ENCODE measurements around the gene RXYLT1.

RXYLT1 gene

DNA sequence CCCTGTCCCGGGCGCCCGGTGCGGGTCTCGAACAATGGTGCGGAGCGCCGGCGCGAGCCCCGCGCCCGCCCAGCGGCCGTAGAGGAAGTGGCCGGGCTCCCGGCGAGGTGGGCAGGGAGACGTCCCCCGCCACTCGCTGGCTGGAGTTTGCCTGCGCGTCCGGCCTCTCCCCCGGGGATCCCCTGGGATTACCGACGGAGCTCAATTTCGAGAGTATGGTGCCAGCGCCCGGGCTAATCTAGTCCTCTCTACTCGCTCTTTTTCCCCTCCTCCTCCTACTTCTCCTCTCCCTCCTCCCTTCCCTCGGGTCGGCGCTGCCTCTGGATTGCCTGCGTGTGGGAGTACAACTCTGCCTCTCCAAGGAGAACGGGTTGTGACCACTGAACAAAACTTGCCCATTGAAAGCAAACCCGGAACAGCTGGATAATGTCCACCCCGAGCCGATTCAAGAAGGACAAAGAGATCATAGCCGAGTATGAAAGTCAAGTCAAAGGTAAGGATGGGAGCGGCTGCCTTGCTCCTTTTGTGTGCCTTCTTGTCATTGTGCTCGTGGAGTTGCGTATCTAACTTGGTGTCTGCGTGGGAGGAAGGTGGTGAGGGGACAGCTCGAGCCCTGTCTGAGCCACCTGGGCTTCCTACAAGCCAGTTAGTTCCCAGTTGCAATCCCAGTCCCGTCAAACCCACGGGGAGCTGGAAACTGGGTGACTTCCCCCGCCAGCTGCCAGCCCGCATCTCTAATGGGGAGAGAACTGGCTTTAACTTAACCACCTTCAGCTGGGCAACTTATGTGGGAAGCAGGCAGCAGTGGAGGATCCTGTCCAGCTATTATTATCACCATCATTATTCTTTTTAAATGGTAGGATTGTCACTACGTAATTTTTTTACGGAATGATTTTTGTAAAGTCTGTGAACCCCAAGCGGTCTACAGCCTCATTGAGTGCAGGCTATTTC lies 65.0 kb downstream of the RXYLT1 start, which contains the start of gene SRGAP1:
TSS of gene SRGAP1 (plus strand) at position 310 of the 951 bp plus-strand sequence. CDS start at position 427, 117 bp downstream.
- no peak for DNase-seq

DNA sequence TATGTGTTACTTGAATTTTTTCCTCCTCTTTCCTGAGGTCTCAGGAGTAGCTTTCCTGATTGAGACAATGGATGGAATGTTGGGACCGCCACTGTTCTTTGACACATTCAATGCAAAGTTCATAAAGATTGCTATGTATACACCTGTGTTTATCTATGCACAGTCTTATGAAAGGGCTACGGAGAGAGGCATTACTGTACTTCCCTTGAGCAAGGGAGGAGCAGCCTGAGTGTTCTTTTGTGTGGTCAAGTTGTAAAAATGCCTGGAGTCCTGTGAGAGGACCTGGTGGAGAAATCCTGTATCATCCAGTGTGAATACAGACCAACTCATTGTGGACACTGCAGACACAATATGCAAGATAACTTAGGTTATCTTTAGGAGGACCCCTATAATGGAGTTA lies 66.0 kb downstream of the RXYLT1 start:
- DNase-seq = no peak

DNA sequence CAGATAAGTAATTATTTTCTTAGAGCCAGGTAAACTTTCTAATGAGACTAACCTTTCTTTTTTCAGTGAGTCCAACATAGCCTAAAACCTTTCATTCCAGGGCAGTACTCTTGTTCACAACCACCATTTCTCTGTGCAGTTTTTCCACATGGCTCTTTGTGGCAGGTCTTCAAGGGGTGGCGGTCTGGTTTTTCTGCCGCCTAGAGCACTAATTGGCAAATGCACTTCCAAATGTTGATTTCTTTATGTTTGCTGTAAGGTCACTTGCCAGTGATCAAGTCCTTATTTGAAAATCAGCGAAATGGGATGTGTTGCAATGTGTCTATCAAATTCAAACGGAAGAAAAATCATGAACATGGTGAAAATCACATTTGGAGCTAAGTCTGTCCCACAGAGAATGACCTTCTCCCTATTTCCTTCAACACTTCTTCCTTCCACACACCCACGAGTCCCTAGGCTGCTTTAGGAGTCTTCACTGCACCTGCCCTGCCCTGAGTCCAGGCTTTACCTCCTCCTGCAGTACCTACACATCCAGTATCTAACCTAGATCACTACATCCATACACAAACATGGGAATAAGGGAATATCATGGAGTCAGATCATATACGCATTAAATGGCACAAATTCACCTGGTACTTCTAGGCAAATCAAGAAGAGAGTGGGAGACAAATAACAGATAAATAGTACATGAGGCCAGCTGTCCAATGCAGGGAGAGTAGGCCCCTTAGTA lies 66.7 kb downstream of the RXYLT1 start:
- DNase-seq = no peak

DNA sequence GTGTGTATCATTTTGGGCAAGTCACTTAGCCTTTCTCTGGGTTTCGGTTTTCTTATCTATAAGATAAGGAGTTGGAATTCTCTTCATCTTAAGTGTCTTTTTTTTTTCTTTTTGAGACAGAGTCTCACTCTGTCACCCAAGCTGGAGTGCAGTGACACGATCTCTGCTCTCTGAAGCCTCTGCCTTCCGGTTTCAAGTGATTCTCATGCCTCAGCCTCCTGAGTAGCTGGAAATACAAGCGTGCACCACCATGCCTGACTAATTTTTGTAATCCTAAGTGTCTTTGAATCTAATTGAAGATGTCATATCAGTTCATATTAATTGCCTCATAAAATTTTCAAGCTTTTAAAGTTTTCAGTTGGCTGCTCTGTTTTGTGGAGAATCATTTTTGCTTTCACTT lies 68.7 kb downstream of the RXYLT1 start:
- no peak for DNase-seq

DNA sequence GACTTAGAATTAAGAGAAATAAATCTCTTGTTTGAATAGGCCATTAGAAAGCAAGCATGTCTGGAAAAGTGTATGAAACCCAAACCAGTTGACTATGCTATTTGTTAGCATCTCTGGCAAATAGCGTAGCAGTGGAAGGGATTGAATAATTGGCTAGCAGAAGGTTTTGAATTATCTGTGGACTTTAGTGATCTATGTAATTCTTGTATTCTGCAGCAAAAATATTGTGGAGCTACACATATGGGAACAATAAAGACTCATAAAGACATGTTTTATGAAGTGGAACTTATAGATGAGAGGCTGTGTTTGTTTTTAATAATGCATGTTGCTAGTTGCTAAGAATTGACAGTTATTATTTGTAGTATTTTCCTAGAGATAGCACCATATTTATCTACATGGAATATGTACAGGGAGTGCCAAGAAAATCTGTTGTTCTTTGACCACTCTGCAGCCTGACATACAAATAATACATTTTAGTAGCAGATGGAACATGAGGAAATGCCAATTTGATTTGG lies 69.5 kb downstream of the RXYLT1 start:
- DNase-seq = no peak

DNA sequence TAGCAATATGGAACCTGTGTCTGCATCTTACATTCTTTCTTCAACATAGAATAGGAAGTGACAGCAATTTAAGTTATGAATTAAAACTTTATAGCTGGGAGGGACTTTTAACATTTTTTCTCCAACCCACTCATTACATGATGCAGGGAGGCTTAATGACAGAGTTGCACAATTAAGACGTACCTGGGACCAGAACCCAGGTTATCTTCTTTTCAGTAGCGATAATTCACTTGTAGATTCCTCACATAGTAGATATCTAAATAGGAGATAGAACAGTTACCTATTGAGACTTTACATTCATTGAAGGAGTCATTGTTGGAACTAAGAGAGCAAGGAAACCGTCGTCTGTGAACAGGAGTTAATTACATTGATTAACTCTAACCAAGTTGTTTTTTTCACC lies 69.9 kb downstream of the RXYLT1 start:
- DNase-seq = no peak

DNA sequence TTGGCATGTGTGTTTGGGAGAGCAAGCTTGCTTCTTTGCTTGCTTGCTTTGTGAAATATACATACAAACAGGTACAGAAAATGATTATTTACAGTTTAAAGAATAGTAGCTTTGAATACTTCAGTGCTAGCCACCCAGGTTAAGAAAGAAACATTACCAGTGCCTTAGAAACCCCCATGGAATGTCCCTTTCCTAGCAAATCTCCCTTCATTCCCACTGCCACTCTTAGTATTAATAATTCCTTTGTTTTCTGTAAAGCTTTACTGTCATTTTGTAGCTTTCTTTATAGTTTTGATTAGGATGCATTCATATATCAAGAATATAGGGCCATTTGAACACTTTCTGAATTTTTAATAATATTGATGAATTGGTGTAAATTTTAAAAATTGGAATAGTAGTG lies 74.3 kb downstream of the RXYLT1 start:
- no peak for DNase-seq

DNA sequence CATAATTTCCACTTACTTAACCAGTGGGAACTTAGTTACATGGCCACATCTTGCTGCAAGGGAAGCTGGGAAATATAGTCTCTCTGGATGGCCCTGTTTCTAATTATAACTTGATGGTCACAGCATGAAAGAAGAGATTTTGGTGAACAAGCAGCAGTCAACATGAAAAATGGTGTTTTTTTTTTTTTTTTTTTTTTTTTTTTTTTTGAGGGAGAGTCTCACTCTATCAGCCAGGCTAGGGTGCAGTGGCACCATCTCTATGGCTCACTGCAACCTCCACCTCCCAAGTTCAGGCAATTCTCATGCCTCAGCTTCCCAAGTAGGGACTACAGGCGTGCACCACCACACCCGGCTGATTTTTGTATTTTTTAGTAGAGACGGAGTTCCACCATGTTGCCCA lies 75.6 kb downstream of the RXYLT1 start:
- DNase-seq = no peak

DNA sequence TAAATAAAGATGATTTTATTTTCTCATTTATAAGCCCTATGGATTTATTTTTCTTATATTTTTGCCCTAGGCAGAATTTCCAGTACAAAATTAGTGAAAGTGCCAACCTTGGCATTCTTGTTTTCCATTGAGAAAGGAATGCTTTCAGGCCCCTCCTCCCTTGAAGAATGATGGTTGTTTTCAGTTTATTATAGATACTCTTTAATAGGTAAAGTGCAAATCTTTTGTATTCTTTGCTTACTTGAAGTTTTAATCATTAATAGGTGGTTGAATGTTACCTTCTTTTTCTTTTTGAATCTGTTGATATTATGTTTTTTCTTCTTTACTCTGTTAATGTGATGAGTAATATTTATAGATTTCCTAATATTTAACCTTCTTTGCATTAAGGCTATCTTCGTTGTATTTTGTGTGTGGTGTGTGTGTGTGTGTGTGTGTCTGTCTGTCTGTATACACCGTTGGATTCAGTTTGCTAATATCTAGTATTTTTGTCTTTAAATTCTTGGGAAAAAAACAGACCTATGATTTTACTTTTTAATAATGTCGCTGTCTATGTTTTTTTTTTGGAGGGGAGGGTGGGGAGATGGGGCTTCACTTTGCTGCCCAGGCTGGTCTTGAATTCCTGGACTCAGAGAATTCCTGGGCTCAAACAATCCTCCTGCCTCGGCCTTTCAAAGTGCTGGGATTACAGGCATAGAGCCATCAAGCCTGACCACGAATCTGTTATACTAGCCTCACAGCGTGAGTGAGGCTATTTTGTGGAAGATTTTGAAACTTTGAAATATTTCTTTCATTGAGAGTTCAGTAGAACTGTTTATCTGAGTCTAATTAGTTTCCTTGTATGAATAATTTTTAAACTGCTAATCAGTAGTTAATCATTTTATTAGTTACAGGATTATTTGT lies 78.3 kb downstream of the RXYLT1 start:
- no peak for DNase-seq
